Astrocyte (in vitro differentiated cells and primary cell): Measurements from ENCODE around the gene MOB3A.

Experiments
- EZH2 ChIP-seq: IDR thresholded peaks from 2 replicates; pipeline ENCODE4 v1.6.1; 2012; ENCODE audit warnings: mild to moderate bottlenecking, low read length, inconsistent platforms; ENCODE audit not compliant: insufficient read depth
- TF ChIP-seq, protein P1 (sequence below): IDR thresholded peaks from 2 replicates; pipeline ENCODE4 v1.5.1; 2011; ENCODE audit warnings: low read depth, mild to moderate bottlenecking, inconsistent platforms, low read length, moderate library complexity; ENCODE audit not compliant: insufficient read depth

DNA sequence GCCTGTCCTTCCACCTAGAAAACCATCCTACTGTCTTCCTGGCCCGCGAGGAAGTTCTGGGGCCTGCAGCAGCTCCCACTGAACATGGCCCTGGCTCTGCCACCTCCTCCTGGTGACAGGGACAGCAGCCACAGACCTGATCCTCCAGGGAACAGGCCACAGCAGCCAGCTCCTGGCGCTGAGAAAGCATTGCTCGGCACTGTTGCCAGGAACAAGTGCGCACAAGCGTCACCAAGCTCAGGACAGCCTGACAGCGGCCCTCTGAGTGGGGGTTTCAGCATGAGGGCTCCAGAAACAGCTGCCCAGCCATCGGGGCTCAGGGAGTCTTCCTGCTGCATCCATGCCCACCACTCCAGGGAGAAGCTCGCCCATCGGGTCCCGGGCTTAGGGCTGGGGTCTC lies 33.4 kb upstream of the MOB3A start:
- TF ChIP-seq, protein P1, sequence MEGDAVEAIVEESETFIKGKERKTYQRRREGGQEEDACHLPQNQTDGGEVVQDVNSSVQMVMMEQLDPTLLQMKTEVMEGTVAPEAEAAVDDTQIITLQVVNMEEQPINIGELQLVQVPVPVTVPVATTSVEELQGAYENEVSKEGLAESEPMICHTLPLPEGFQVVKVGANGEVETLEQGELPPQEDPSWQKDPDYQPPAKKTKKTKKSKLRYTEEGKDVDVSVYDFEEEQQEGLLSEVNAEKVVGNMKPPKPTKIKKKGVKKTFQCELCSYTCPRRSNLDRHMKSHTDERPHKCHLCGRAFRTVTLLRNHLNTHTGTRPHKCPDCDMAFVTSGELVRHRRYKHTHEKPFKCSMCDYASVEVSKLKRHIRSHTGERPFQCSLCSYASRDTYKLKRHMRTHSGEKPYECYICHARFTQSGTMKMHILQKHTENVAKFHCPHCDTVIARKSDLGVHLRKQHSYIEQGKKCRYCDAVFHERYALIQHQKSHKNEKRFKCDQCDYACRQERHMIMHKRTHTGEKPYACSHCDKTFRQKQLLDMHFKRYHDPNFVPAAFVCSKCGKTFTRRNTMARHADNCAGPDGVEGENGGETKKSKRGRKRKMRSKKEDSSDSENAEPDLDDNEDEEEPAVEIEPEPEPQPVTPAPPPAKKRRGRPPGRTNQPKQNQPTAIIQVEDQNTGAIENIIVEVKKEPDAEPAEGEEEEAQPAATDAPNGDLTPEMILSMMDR: no peak
- TF ChIP-seq EZH2: no peak
